Measurements from ENCODE around the gene MRPS27. TPM values are rescaled to one million over a fixed set of nuclear protein-coding genes. Genes with fewer than 3 reads are reported as not detected.
A peak's percentile ranks its signal among the peaks of the same experiment; 100 is the strongest.
"Not testable (repeated sequence)": the region's sequence is repeated elsewhere in the genome, so short reads cannot be mapped to it uniquely, and the experiment has no call there.

Gene MRPS27
- polyA plus RNA-seq, 2 donors, result 18.0 to 29.2 TPM

DNA sequence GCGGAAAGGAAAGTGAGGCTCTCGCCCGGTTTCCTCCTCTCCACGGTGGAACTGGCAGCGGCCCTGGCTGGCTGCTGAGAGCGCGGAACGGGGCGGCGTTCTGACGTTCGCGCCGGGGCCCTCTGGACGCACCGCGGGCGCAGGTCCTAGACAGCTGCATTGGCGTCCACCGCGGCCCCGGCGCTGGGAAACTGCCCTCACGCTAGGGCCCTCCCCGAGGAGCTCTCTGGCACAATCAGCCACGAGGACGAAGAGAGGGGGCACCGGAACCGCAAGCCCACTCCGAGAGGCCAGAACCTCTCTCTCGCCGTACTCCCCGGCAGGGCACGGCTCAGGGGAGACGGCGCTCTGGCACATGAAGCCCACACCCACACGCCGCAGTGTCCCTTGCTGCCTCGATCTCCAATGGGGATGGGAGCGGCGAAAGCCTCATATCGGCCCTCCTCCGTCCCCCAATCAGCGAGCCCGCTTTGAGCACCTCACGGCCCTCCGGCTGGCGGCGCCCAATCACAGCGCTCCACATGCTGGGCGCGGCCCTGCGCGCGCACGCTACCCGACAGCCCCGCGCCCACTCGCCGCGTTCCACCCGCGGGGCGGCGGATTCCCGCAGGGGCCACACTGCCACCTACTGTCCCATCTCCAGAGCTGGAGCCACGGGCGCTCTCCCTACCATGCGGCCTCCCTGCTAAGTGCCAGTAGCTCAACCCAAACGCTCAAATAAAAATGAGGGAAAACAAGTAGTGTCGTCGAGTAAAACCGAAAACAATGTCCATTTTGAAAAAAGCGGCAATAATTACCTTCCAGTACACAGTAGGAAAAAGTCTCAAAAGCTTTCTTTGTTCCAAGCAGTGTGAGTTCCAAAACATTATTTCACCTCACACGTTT is 11.8 kb downstream of the MRPS27 start:
- Histone ChIP-seq H3K27me3 (ENCODE audit: control insufficient read depth in 1 of 2, insufficient read depth in 2 of 2, low read length in 2 of 2) (no peaks in the 10 kb centered on the region), H3K27ac (ENCODE audit: low read depth in 2 of 2, low read length in 1 of 2) (peak overlapping the region; percentile 98 to 99), H3K9me3 (ENCODE audit: control insufficient read depth in 2 of 2, insufficient read depth in 1 of 2, low read depth in 1 of 2, low read length in 1 of 2) (no peaks in the 10 kb centered on the region), H3K4me3 (ENCODE audit: low read depth in 1 of 2, low read length in 2 of 2) (peak overlapping the region; percentile 59 to 83), H3K36me3 (ENCODE audit: control insufficient read depth in 2 of 2, insufficient read depth in 2 of 2, low read length in 1 of 2) (peaks cover 2 to 7% of the 10 kb centered on the region in 2 donors), H3K4me1 (ENCODE audit: control insufficient read depth in 2 of 2, insufficient read depth in 2 of 2, low read length in 1 of 2) (no peaks in the 10 kb centered on the region)
- WGBS, 2 donors, result 1% methylated on average over 75 to 76 of the region's 76 CpGs

DNA sequence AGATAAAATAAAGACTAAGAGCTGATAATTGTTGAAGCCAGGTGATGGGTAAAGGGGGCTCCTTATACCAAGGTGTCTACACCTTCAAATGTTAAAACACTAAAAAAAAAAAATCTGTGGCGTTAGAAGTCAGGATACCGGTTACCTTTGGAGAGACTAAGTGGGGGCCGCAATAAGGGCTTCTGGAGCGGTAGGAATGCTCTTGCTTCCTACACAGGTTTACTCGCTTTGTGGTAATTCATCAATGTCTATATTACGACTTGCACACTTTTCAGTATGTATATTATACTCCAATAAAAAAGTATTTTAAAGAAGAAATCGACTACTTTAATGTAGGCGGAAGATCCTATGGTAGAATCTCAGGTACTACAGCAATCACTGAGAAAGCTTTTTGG is 12.5 kb downstream of the MRPS27 start:
- H3K9me3 ChIP-seq (ENCODE audit: control insufficient read depth in 2 of 2, insufficient read depth in 1 of 2, low read depth in 1 of 2, low read length in 1 of 2), result no peaks in the 10 kb centered on the region
- peak overlapping the region; percentile 98 to 99 for H3K27ac ChIP-seq (ENCODE audit: low read depth in 2 of 2, low read length in 1 of 2)
- peaks cover 2 to 7% of the 10 kb centered on the region in 2 donors for H3K36me3 ChIP-seq (ENCODE audit: control insufficient read depth in 2 of 2, insufficient read depth in 2 of 2, low read length in 1 of 2)
- H3K4me3 ChIP-seq (ENCODE audit: low read depth in 1 of 2, low read length in 2 of 2), result peak overlapping the region; percentile 59 to 83
- WGBS, 2 donors, result 4 to 5% methylated on average over 8 of the region's 8 CpGs
- H3K27me3 ChIP-seq (ENCODE audit: control insufficient read depth in 1 of 2, insufficient read depth in 2 of 2, low read length in 2 of 2), result no peaks in the 10 kb centered on the region
- no peaks in the 10 kb centered on the region for H3K4me1 ChIP-seq (ENCODE audit: control insufficient read depth in 2 of 2, insufficient read depth in 2 of 2, low read length in 1 of 2)

DNA sequence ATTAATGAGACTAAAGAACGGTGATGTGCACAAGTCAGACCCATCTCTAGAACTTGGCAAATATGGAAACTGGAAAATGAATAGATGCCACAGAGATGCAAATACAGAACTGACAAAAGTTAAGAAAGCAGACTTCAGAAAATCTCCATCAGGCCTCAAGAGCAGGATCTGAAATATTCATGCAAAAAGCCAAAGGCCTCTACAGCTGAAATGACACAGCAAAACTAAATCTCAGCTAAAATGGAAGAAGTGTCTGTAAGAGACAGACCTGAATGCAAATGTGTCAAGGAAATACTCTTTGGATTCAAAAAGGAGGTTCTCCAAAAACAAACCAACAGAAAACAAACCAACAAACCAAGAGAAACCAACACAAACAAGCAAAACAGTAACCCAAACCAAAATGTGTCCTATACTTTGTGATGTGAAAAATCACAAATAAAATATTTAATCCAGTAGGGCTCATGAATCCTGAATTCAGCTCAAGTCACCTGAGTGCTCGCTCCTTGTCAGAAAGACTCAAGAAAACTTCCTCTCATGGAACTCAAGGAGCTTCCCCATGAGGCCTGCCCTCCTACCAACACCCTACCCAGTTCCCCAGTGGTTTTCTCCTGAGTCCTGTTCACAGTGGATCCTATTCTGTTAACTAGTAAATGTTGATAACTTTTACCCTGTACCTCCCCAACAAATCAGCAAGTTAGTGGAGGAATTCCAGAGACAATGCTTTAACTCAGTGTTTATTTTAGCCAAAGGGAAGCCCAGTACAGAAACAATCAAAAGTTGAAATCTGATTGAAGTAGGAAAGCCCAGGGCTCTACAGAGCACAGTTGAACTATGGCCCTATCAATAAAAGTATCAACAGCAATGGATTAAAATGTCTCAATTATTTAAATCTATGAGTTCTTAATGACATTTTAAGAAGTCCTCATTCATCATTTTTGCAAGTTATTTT is 14.6 kb downstream of the MRPS27 start:
- Histone ChIP-seq H3K4me1 (ENCODE audit: control insufficient read depth in 2 of 2, insufficient read depth in 2 of 2, low read length in 1 of 2) (no peaks in the 10 kb centered on the region), H3K36me3 (ENCODE audit: control insufficient read depth in 2 of 2, insufficient read depth in 2 of 2, low read length in 1 of 2) (peaks cover 0 to 2% of the 10 kb centered on the region in 2 donors), H3K27ac (ENCODE audit: low read depth in 2 of 2, low read length in 1 of 2) (no peak overlapping the region), H3K27me3 (ENCODE audit: control insufficient read depth in 1 of 2, insufficient read depth in 2 of 2, low read length in 2 of 2) (no peaks in the 10 kb centered on the region), H3K4me3 (ENCODE audit: low read depth in 1 of 2, low read length in 2 of 2) (no peak overlapping the region), H3K9me3 (ENCODE audit: control insufficient read depth in 2 of 2, insufficient read depth in 1 of 2, low read depth in 1 of 2, low read length in 1 of 2) (no peaks in the 10 kb centered on the region)
- 94 to 96% methylated on average over 2 of the region's 2 CpGs for WGBS, 2 donors

DNA sequence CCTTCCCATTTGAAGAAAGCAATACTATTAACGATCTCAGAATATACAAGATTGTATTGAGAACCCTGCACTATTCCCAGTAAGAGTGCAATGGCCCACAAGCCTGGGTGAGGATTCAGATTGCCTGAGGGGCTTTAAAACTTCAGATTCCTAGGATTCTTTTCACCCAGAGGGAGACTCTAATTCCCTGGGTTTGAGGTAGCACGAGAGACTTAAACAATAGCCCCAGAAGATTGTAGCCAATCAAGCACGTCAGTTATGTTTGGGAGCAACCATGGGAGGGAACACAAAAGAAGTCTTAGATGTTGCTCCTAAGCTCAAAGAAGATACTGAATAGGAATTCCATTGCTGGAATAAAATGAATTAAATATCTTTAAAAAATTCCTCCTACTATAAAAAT is 17.9 kb downstream of the MRPS27 start:
- Histone ChIP-seq H3K9me3 (ENCODE audit: control insufficient read depth in 2 of 2, insufficient read depth in 1 of 2, low read depth in 1 of 2, low read length in 1 of 2) (no peaks in the 10 kb centered on the region), H3K4me3 (ENCODE audit: low read depth in 1 of 2, low read length in 2 of 2) (no peak overlapping the region)

DNA sequence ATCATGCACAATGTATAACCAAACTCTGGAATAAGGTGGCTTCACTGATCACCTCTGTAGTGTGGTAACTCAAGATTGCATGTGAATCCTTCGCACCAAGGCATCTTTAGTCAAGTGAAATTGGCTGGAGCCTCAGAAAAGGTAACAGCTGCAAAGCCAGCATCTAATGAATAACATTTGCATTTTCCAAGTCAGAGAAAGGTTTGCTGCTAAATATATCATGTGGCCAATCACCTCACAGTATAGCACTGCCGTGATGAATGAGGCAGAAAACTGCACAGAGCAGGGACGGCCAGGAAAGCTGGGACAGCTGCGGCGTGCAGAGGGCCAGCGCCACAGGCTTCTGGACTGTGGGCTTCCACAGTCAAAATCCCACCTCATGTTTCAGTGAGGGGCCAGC is 18.5 kb downstream of the MRPS27 start:
- 91 to 97% methylated on average over 6 of the region's 6 CpGs for WGBS, 2 donors

More for the DNA sequence above, 17.9 kb downstream of the MRPS27 start:
- Histone ChIP-seq H3K4me1 (ENCODE audit: control insufficient read depth in 2 of 2, insufficient read depth in 2 of 2, low read length in 1 of 2) (no peaks in the 10 kb centered on the region), H3K27ac (ENCODE audit: low read depth in 2 of 2, low read length in 1 of 2) (no peak overlapping the region), H3K36me3 (ENCODE audit: control insufficient read depth in 2 of 2, insufficient read depth in 2 of 2, low read length in 1 of 2) (peaks cover 0 to 2% of the 10 kb centered on the region in 2 donors), H3K27me3 (ENCODE audit: control insufficient read depth in 1 of 2, insufficient read depth in 2 of 2, low read length in 2 of 2) (no peaks in the 10 kb centered on the region)
- WGBS, 2 donors, result 77 to 83% methylated on average over 3 of the region's 3 CpGs

DNA sequence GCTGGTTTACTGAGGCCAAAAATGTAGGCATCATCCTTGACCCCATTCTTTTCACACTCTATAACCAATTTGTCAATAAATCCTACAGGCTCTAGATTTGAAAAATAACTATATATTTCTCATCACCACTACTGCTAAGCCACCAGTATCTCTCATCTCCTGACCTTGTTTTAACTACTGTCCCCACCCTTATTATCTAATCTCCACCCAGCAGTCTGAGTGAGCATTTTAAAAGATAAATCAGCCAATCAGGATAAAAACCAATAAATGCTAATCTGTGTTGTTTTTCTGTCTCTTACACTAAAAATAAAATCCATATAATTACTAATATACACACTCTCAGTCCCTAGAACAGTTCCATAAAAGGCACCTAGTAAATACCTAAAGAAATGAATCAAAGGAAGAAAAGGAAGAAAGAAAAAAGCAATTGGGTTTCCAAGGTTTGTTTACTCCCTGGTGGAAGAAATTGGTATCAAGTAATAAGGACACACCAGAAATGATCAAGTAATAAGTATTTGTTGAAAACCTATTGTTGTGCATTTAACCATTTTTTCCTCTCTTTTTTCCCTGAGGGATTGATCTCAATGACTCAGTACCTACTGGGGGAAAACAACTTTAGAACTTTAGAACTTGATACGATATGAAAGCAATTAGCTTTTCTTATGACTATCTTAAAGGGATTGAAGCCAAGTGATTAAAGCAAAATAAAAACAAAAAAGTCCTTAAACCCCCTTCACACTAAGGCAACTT is 19.3 kb downstream of the MRPS27 start:
- H3K9me3 ChIP-seq (ENCODE audit: control insufficient read depth in 2 of 2, insufficient read depth in 1 of 2, low read depth in 1 of 2, low read length in 1 of 2), result no peaks in the 10 kb centered on the region
- 42 to 54% methylated on average over 1 of the region's 1 CpG for WGBS, 2 donors
- no peaks in the 10 kb centered on the region for H3K27me3 ChIP-seq (ENCODE audit: control insufficient read depth in 1 of 2, insufficient read depth in 2 of 2, low read length in 2 of 2)
- H3K27ac ChIP-seq (ENCODE audit: low read depth in 2 of 2, low read length in 1 of 2), result no peak overlapping the region
- no peak overlapping the region for H3K4me3 ChIP-seq (ENCODE audit: low read depth in 1 of 2, low read length in 2 of 2)
- no peaks in the 10 kb centered on the region for H3K4me1 ChIP-seq (ENCODE audit: control insufficient read depth in 2 of 2, insufficient read depth in 2 of 2, low read length in 1 of 2)
- peaks cover 0 to 2% of the 10 kb centered on the region in 2 donors for H3K36me3 ChIP-seq (ENCODE audit: control insufficient read depth in 2 of 2, insufficient read depth in 2 of 2, low read length in 1 of 2)

More for the DNA sequence above, 18.5 kb downstream of the MRPS27 start:
- no peak overlapping the region for H3K27ac ChIP-seq (ENCODE audit: low read depth in 2 of 2, low read length in 1 of 2)
- peaks cover 0 to 2% of the 10 kb centered on the region in 2 donors for H3K36me3 ChIP-seq (ENCODE audit: control insufficient read depth in 2 of 2, insufficient read depth in 2 of 2, low read length in 1 of 2)
- H3K4me1 ChIP-seq (ENCODE audit: control insufficient read depth in 2 of 2, insufficient read depth in 2 of 2, low read length in 1 of 2), result no peaks in the 10 kb centered on the region
- H3K9me3 ChIP-seq (ENCODE audit: control insufficient read depth in 2 of 2, insufficient read depth in 1 of 2, low read depth in 1 of 2, low read length in 1 of 2), result no peaks in the 10 kb centered on the region
- no peaks in the 10 kb centered on the region for H3K27me3 ChIP-seq (ENCODE audit: control insufficient read depth in 1 of 2, insufficient read depth in 2 of 2, low read length in 2 of 2)
- H3K4me3 ChIP-seq (ENCODE audit: low read depth in 1 of 2, low read length in 2 of 2), result no peak overlapping the region

DNA sequence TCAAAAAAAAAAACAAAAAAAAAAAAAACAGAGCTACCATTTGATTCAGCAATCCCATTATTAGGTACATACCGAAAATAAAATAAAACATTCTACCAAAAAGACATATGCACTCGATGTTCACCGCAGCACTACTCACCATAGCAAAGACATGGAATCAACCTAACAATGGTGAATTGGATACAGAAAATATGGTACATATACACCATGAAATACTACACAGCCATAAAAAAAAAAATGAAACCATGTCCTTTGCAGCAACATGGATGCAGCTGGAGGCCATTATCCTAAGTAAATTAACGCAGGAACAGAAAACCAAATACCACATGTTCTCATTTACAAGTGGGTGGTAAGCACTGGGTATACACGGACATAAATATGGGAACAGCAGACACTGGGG is 21.3 kb downstream of the MRPS27 start:
- Histone ChIP-seq H3K9me3 (ENCODE audit: control insufficient read depth in 2 of 2, insufficient read depth in 1 of 2, low read depth in 1 of 2, low read length in 1 of 2) (no peaks in the 10 kb centered on the region), H3K4me3 (ENCODE audit: low read depth in 1 of 2, low read length in 2 of 2) (no peak overlapping the region), H3K27ac (ENCODE audit: low read depth in 2 of 2, low read length in 1 of 2) (no peak overlapping the region), H3K27me3 (ENCODE audit: control insufficient read depth in 1 of 2, insufficient read depth in 2 of 2, low read length in 2 of 2) (no peaks in the 10 kb centered on the region), H3K4me1 (ENCODE audit: control insufficient read depth in 2 of 2, insufficient read depth in 2 of 2, low read length in 1 of 2) (no peaks in the 10 kb centered on the region), H3K36me3 (ENCODE audit: control insufficient read depth in 2 of 2, insufficient read depth in 2 of 2, low read length in 1 of 2) (peaks cover 0 to 2% of the 10 kb centered on the region in 2 donors)
- 96 to 97% methylated on average over 5 of the region's 5 CpGs for WGBS, 2 donors

DNA sequence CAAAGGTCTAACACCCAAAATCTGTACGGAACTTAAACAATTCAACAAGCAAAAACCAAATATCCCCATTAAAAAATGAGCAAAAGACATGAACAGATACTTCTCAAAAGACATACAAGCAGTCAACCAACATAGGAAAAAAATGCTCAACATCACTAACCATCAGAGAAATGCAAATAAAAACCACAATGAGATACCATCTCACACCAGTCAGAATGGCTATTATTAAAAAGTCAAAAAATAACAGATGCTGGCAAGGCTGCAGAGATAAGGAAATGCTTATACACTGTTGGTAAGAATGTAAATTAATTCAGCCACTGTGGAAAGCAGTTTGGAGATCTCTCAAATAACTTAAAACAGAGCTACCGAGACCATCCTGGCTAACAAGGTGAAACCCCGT is 21.9 kb downstream of the MRPS27 start:
- H3K27me3 ChIP-seq (ENCODE audit: control insufficient read depth in 1 of 2, insufficient read depth in 2 of 2, low read length in 2 of 2); H3K9me3 ChIP-seq (ENCODE audit: control insufficient read depth in 2 of 2, insufficient read depth in 1 of 2, low read depth in 1 of 2, low read length in 1 of 2); H3K4me3 ChIP-seq (ENCODE audit: low read depth in 1 of 2, low read length in 2 of 2); H3K27ac ChIP-seq (ENCODE audit: low read depth in 2 of 2, low read length in 1 of 2); H3K4me1 ChIP-seq (ENCODE audit: control insufficient read depth in 2 of 2, insufficient read depth in 2 of 2, low read length in 1 of 2); H3K36me3 ChIP-seq (ENCODE audit: control insufficient read depth in 2 of 2, insufficient read depth in 2 of 2, low read length in 1 of 2): not testable (repeated sequence)
- 91 to 94% methylated on average over 3 of the region's 3 CpGs for WGBS, 2 donors

DNA sequence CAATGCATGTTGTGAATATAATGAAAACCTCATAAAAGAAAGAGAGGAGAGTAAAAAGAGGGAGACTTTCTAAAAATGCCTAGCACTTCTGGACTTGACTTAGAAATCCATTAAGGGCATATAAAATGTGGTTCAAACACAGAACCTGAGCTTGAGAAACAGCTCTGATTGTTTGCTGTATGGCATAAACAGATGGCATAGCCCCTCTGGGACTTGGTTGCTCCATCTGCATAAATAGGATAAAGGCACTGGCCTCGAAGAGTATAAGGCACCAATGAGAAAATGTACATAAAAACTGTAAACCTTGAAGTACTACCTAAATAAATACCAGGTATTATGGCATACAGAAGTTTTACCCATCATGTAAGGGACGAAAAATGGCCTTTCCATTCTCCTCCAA is 23.8 kb downstream of the MRPS27 start:
- no peak overlapping the region for H3K4me3 ChIP-seq (ENCODE audit: low read depth in 1 of 2, low read length in 2 of 2)
- 89 to 96% methylated on average over 2 of the region's 2 CpGs for WGBS, 2 donors
- peaks cover 0 to 3% of the 10 kb centered on the region in 2 donors for H3K36me3 ChIP-seq (ENCODE audit: control insufficient read depth in 2 of 2, insufficient read depth in 2 of 2, low read length in 1 of 2)
- no peaks in the 10 kb centered on the region for H3K9me3 ChIP-seq (ENCODE audit: control insufficient read depth in 2 of 2, insufficient read depth in 1 of 2, low read depth in 1 of 2, low read length in 1 of 2)
- H3K27ac ChIP-seq (ENCODE audit: low read depth in 2 of 2, low read length in 1 of 2), result no peak overlapping the region
- H3K27me3 ChIP-seq (ENCODE audit: control insufficient read depth in 1 of 2, insufficient read depth in 2 of 2, low read length in 2 of 2), result no peaks in the 10 kb centered on the region
- no peaks in the 10 kb centered on the region for H3K4me1 ChIP-seq (ENCODE audit: control insufficient read depth in 2 of 2, insufficient read depth in 2 of 2, low read length in 1 of 2)
